ENCODE measurements around the gene KRTAP12-1. TPM values are rescaled to one million over a fixed set of nuclear protein-coding genes. Genes with fewer than 3 reads are reported as not detected.

Gene KRTAP12-1
- total and polyA plus RNA-seq, 2 donors (not counting 1 experiment from before 2014, with no cell fraction given): not detected

Small RNA genes lying within 50 kb of the gene (small RNA-seq; reads per million reads assigned to genes)
- gene KRTAP12-6P (ENCODE audit: insufficient read length, low read depth, low replicate concordance): not detected

Other genes with a start within 250 kb of the KRTAP12-1 start
- gene LRRC3, start 226.7 kb downstream of the KRTAP12-1 start, total RNA-seq: 3.3 and 3.8 TPM in 2 replicates
- gene LRRC3, start 226.7 kb downstream of the KRTAP12-1 start, polyA plus RNA-seq: 0.36 and 0.46 TPM in 2 replicates
- not detected in 2 replicates for gene KRTAP10-1, start 142.0 kb downstream of the KRTAP12-1 start, total RNA-seq
- gene KRTAP10-1, start 142.0 kb downstream of the KRTAP12-1 start, polyA plus RNA-seq: not detected in 2 replicates
- not detected in 2 replicates for gene KRTAP10-2, start 130.7 kb downstream of the KRTAP12-1 start, total RNA-seq
- gene KRTAP10-2, start 130.7 kb downstream of the KRTAP12-1 start, polyA plus RNA-seq: not detected in 2 replicates
- not detected in 2 replicates for gene KRTAP10-3, start 123.4 kb downstream of the KRTAP12-1 start, total RNA-seq
- 0.19 and 0.40 TPM in 2 replicates for gene KRTAP10-3, start 123.4 kb downstream of the KRTAP12-1 start, polyA plus RNA-seq
- not detected in 2 replicates for gene KRTAP10-4, start 108.4 kb downstream of the KRTAP12-1 start, total RNA-seq
- not detected in 2 replicates for gene KRTAP10-4, start 108.4 kb downstream of the KRTAP12-1 start, polyA plus RNA-seq
- not detected in 2 replicates for gene KRTAP10-5, start 101.6 kb downstream of the KRTAP12-1 start, total RNA-seq
- not detected in 2 replicates for gene KRTAP10-5, start 101.6 kb downstream of the KRTAP12-1 start, polyA plus RNA-seq
- not detected in 2 replicates for gene KRTAP10-6, start 89.7 kb downstream of the KRTAP12-1 start, total RNA-seq
- not detected in 2 replicates for gene KRTAP10-6, start 89.7 kb downstream of the KRTAP12-1 start, polyA plus RNA-seq
- gene KRTAP10-7, start 81.6 kb downstream of the KRTAP12-1 start, total RNA-seq: not detected in 2 replicates
- gene KRTAP10-7, start 81.6 kb downstream of the KRTAP12-1 start, polyA plus RNA-seq: not detected in 2 replicates
- not detected in 2 replicates for gene KRTAP10-8, start 70.1 kb downstream of the KRTAP12-1 start, total RNA-seq
- not detected in 2 replicates for gene KRTAP10-8, start 70.1 kb downstream of the KRTAP12-1 start, polyA plus RNA-seq
- not detected in 2 replicates for gene KRTAP10-9, start 55.1 kb downstream of the KRTAP12-1 start, total RNA-seq
- gene KRTAP10-9, start 55.1 kb downstream of the KRTAP12-1 start, polyA plus RNA-seq: not detected in 2 replicates
- gene KRTAP10-10, start 44.8 kb downstream of the KRTAP12-1 start, total RNA-seq: not detected in 2 replicates
- gene KRTAP10-10, start 44.8 kb downstream of the KRTAP12-1 start, polyA plus RNA-seq: not detected in 2 replicates
- gene KRTAP10-11, start 35.7 kb downstream of the KRTAP12-1 start, total RNA-seq: not detected in 2 replicates
- gene KRTAP10-11, start 35.7 kb downstream of the KRTAP12-1 start, polyA plus RNA-seq: not detected in 2 replicates
- gene KRTAP12-4, start 27.5 kb downstream of the KRTAP12-1 start, total RNA-seq: not detected in 2 replicates
- not detected in 2 replicates for gene KRTAP12-4, start 27.5 kb downstream of the KRTAP12-1 start, polyA plus RNA-seq
- gene KRTAP12-3, start 24.2 kb downstream of the KRTAP12-1 start, total RNA-seq: not detected in 2 replicates
- not detected in 2 replicates for gene KRTAP12-3, start 24.2 kb downstream of the KRTAP12-1 start, polyA plus RNA-seq
- not detected in 2 replicates for gene KRTAP12-2, start 15.2 kb downstream of the KRTAP12-1 start, total RNA-seq
- gene KRTAP12-2, start 15.2 kb downstream of the KRTAP12-1 start, polyA plus RNA-seq: not detected in 2 replicates
- not detected in 2 replicates for gene KRTAP10-12, start 15.0 kb upstream of the KRTAP12-1 start, total RNA-seq
- not detected in 2 replicates for gene KRTAP10-12, start 15.0 kb upstream of the KRTAP12-1 start, polyA plus RNA-seq
- not detected in 2 replicates for gene TSPEAR, start 29.4 kb upstream of the KRTAP12-1 start, total RNA-seq
- not detected in 2 replicates for gene TSPEAR, start 29.4 kb upstream of the KRTAP12-1 start, polyA plus RNA-seq
- gene UBE2G2, start 119.7 kb upstream of the KRTAP12-1 start, total RNA-seq: 96.4 and 97.2 TPM in 2 replicates
- gene UBE2G2, start 119.7 kb upstream of the KRTAP12-1 start, polyA plus RNA-seq: 109 and 133 TPM in 2 replicates
- 34.6 and 37.6 TPM in 2 replicates for gene SUMO3, start 135.9 kb upstream of the KRTAP12-1 start, total RNA-seq
- 44.8 and 94.9 TPM in 2 replicates for gene SUMO3, start 135.9 kb upstream of the KRTAP12-1 start, polyA plus RNA-seq
- gene PTTG1IP, start 191.5 kb upstream of the KRTAP12-1 start, total RNA-seq: 58.6 and 62.9 TPM in 2 replicates
- 25.6 and 30.7 TPM in 2 replicates for gene PTTG1IP, start 191.5 kb upstream of the KRTAP12-1 start, polyA plus RNA-seq
- 86.7 and 102 TPM in 2 replicates for gene ITGB2, start 238.7 kb upstream of the KRTAP12-1 start, total RNA-seq
- gene ITGB2, start 238.7 kb upstream of the KRTAP12-1 start, polyA plus RNA-seq: 272 and 368 TPM in 2 replicates